Keratinocyte (primary cell): Measurements from ENCODE around the gene UTP4. TPM values are rescaled to one million over a fixed set of nuclear protein-coding genes. Genes with fewer than 3 reads are reported as not detected.
A peak's percentile ranks its signal among the peaks of the same experiment; 100 is the strongest.
"Not testable (repeated sequence)": the region's sequence is repeated elsewhere in the genome, so short reads cannot be mapped to it uniquely, and the experiment has no call there.

Source experiments
- DNase-seq: peaks from one replicate; pipeline ENCODE4 v3.0.0-alpha.2; 2011; ENCODE audit warnings: low read depth, missing footprints, low spot score
- FAIRE-seq: peaks from 2 replicates; lab custom pipeline; 2011; peaks lifted over from hg19 to GRCh38; lab: Jason Lieb, UNC
- H2AFZ ChIP-seq: 2 replicates; pipeline ENCODE4 v1.6.0; 2012; ENCODE audit warnings: low read length, control low read depth, inconsistent platforms; ENCODE audit not compliant: control insufficient read depth
- H3K27ac ChIP-seq: 2 replicates; pipeline ENCODE4 v1.5.1; 2011; ENCODE audit warnings: low read length; ENCODE audit not compliant: control insufficient read depth, insufficient read depth
- H3K27me3 ChIP-seq: 3 replicates; pipeline ENCODE4 v1.6.0; 2011; ENCODE audit warnings: low read length; ENCODE audit not compliant: control insufficient read depth, insufficient read depth; ENCODE audit errors: extremely low read depth
- H3K36me3 ChIP-seq, 2 experiments: 2 replicates in 1 of 2; 3 replicates in 1 of 2; pipeline ENCODE4 v1.5.1; 2011; ENCODE audit warnings: low read length in 2 of 2, mild to moderate bottlenecking in 1 of 2; ENCODE audit not compliant: control insufficient read depth in 2 of 2, insufficient read depth in 2 of 2; ENCODE audit errors: extremely low read depth in 1 of 2
- H3K4me1 ChIP-seq: 3 replicates; pipeline ENCODE4 v1.5.1; 2011; ENCODE audit warnings: low read length; ENCODE audit not compliant: control insufficient read depth, insufficient read depth; ENCODE audit errors: extremely low read depth
- H3K4me2 ChIP-seq: 3 replicates; pipeline ENCODE4 v1.6.0; 2011; ENCODE audit warnings: low read depth, low read length; ENCODE audit not compliant: control insufficient read depth, insufficient read depth; ENCODE audit errors: extremely low read depth
- H3K4me3 ChIP-seq, 3 experiments: fragments of 200-600 bp in 1 of 3; sonication (generic) in 1 of 3; 2 replicates in 2 of 3; 3 replicates in 1 of 3; pipeline ENCODE4 v1.5.1; 2011 to 2016; ENCODE audit warnings: low read length in 3 of 3, mild to moderate bottlenecking in 3 of 3, control low read depth in 2 of 3, inconsistent platforms in 1 of 3, low read depth in 1 of 3, mixed read lengths in 1 of 3, mixed run types in 1 of 3, moderate library complexity in 1 of 3; ENCODE audit not compliant: control insufficient read depth in 2 of 3, insufficient read depth in 2 of 3; ENCODE audit errors: extremely low read depth in 1 of 3
- H3K79me2 ChIP-seq: 2 replicates; pipeline ENCODE4 v1.6.0; 2012; ENCODE audit warnings: low read length; ENCODE audit not compliant: control insufficient read depth, insufficient read depth
- H3K9ac ChIP-seq: 3 replicates; pipeline ENCODE4 v1.6.0; 2011; ENCODE audit warnings: low read length; ENCODE audit not compliant: control insufficient read depth, insufficient read depth; ENCODE audit errors: extremely low read depth
- H3K9me1 ChIP-seq: 3 replicates; pipeline ENCODE4 v1.6.0; 2011; ENCODE audit warnings: low read length; ENCODE audit not compliant: control insufficient read depth, insufficient read depth; ENCODE audit errors: extremely low read depth
- H3K9me3 ChIP-seq: 2 replicates; pipeline ENCODE4 v1.5.1; 2012; ENCODE audit warnings: low read depth, low read length; ENCODE audit not compliant: control insufficient read depth
- H4K20me1 ChIP-seq: 3 replicates; pipeline ENCODE4 v1.6.0; 2011; ENCODE audit warnings: low read length; ENCODE audit not compliant: control insufficient read depth, insufficient read depth; ENCODE audit errors: extremely low read depth
- EZH2 ChIP-seq: IDR thresholded peaks from one replicate; pipeline ENCODE4 v1.6.1; 2012; ENCODE audit warnings: inconsistent platforms, mild to moderate bottlenecking, low read length, moderate library complexity
- dilution Hi-C: fragments of 300-500 bp; cut with MboI; formaldehyde crosslinking; loops from one replicate; pipeline ENCODE4 v1.7.0; 2020; ENCODE audit warnings: low sequenced_read_pairs; ENCODE audit not compliant: extremely low pct_ligation_motif_present
- polyA plus RNA-seq, 5 experiments: library from polyadenylated mRNA; depleted of rRNA in 3 of 5; stranded (reverse) in 3 of 5; stranded (forward) in 1 of 5; unstranded in 1 of 5; fragments of >200 nt; gene quantifications; 1 replicate in 1 of 5; 2 replicates in 3 of 5; 3 replicates in 1 of 5; pipeline versions ENCODE4 v1.2.1 to v1.2.3, GENCODE V29; 2011 to 2012; ENCODE audit warnings: missing spikeins in 2 of 5, low read depth in 1 of 5, low replicate concordance in 1 of 5
- TF ChIP-seq, protein P1 (sequence below), 3 experiments: IDR thresholded peaks in 1 of 3; conservative IDR thresholded peaks in 1 of 3; optimal IDR thresholded peaks in 1 of 3; 2 replicates in 2 of 3; 3 replicates in 1 of 3; pipeline versions ENCODE3 to v1.5.1; 2011; ENCODE audit warnings: low read length in 3 of 3, mild to moderate bottlenecking in 3 of 3, moderate library complexity in 2 of 3, control low read depth in 1 of 3, inconsistent platforms in 1 of 3; ENCODE audit not compliant: insufficient read depth in 2 of 3; ENCODE audit errors: extremely low read depth in 1 of 3

UTP4 gene
- polyA plus RNA-seq, 1 donor (not counting 4 experiments of a cell fraction or from before 2014, with no cell fraction given) = 106 TPM

DNA sequence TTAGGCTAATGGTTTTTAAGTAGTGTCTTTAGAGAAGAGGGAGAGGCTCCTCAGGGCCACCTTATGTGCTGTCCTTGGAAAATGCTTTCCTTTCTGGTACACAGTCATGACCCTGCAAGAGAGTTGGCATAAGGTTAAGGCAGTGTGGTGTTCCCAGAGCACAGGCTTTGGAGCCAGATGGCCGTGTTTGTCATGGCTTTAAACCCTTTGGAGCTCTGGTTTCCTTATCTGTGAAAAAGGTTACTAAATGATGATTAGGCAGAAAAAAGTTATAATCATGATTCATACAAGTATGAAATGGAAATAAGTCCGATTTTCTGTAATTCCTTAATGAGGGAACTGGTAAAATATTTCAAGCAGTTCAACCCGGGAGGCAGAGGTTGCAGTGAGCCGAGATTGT is 13.2 kb downstream of the UTP4 start:
- Histone ChIP-seq H2AFZ (no peak overlapping the region), H3K4me1 (no peaks in the 10 kb centered on the region), H3K36me3 (peaks cover 27 to 32% of the 10 kb centered on the region in 2 experiments), H3K79me2 (peaks cover 12% of the 10 kb centered on the region), H3K27ac (no peak overlapping the region), H3K4me2 (no peak overlapping the region), H3K9ac (no peak overlapping the region), H3K9me3 (no peaks in the 10 kb centered on the region), H3K4me3 (no peak overlapping the region), H4K20me1 (no peaks in the 10 kb centered on the region), H3K9me1 (no peaks in the 10 kb centered on the region), H3K27me3 (no peaks in the 10 kb centered on the region)
- FAIRE-seq (no peak), DNase-seq (no peak)
- TF ChIP-seq, protein P1, sequence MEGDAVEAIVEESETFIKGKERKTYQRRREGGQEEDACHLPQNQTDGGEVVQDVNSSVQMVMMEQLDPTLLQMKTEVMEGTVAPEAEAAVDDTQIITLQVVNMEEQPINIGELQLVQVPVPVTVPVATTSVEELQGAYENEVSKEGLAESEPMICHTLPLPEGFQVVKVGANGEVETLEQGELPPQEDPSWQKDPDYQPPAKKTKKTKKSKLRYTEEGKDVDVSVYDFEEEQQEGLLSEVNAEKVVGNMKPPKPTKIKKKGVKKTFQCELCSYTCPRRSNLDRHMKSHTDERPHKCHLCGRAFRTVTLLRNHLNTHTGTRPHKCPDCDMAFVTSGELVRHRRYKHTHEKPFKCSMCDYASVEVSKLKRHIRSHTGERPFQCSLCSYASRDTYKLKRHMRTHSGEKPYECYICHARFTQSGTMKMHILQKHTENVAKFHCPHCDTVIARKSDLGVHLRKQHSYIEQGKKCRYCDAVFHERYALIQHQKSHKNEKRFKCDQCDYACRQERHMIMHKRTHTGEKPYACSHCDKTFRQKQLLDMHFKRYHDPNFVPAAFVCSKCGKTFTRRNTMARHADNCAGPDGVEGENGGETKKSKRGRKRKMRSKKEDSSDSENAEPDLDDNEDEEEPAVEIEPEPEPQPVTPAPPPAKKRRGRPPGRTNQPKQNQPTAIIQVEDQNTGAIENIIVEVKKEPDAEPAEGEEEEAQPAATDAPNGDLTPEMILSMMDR (optimal IDR thresholded peaks at IDR 0.05 in 1 of 3, IDR thresholded peaks at IDR 0.05 in 1 of 3, conservative IDR thresholded peaks at IDR 0.05 in 1 of 3; ENCODE audit: extremely low read depth in 1 of 3, insufficient read depth in 2 of 3, low read length in 3 of 3) = no peak
- TF ChIP-seq EZH2 = no peak
- dilution Hi-C loops = no loop called here

DNA sequence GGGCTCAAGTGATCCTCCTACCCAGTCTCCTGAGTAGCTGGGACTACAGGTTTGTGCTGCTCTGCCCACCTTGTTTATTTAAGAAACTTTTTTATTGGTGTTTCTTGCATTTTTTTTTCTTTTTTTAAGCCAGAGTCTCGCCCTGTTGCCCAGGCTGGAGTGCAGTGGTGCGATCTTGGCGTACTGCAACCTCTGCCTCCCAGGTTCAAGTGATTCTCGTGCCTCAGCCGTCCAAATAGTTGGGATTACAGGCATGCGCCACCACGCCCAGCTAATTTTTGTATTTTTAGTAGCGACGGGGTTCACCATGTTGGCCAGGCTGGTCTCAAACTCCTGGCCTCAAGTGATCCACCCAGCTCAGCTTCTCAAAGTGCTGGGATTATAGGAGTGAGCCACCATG is 17.2 kb downstream of the UTP4 start:
- H4K20me1 ChIP-seq, H3K27me3 ChIP-seq, DNase-seq, H3K4me2 ChIP-seq, H3K27ac ChIP-seq, H3K4me1 ChIP-seq, H2AFZ ChIP-seq, H3K4me3 ChIP-seq, H3K9ac ChIP-seq, H3K9me3 ChIP-seq, FAIRE-seq, dilution Hi-C loops, H3K9me1 ChIP-seq: not testable (repeated sequence)
- Histone ChIP-seq H3K36me3 (peaks cover 21 to 35% of the 10 kb centered on the region in 2 experiments), H3K79me2 (peaks cover 11% of the 10 kb centered on the region)

DNA sequence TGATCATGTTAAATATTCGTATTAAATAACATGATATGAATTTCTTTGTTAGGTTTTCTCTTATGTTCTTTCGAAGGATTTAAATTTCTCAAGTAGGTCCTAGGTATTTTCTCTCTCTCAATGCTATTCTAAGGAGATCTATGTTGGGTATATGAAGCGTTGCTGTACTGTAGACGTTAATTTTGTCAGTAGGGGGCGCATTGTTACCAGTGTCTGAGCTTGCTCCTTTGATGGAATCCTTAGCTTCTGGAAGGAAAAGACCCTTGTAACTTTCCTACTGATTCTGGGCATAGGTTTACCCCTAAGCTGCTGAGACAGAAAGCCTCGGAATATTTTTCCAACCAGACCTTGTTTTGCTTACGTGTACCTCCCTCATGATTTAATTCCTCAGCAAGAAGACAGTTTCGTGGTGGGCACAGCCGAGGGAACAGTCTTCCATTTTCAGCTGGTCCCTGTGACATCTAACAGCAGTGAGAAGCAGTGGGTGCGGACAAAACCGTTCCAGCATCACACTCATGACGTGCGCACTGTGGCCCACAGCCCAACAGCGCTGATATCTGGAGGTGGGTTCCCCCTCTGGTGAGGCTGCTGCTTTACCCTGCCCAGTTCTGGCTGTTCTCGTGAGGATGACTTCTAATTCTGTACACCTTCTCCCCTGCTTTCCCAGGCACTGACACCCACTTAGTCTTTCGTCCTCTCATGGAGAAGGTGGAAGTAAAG is 17.9 kb downstream of the UTP4 start:
- Histone ChIP-seq H3K36me3 (peaks cover 21 to 35% of the 10 kb centered on the region in 2 experiments), H3K4me1 (no peaks in the 10 kb centered on the region)
- DNase-seq = no peak

More for the DNA sequence above, 17.9 kb downstream of the UTP4 start:
- Histone ChIP-seq H2AFZ (no peak overlapping the region), H3K9ac (no peak overlapping the region), H3K27ac (no peak overlapping the region), H3K9me1 (no peaks in the 10 kb centered on the region), H3K4me2 (no peak overlapping the region), H3K4me3 (no peak overlapping the region), H4K20me1 (no peaks in the 10 kb centered on the region), H3K79me2 (peaks cover 11% of the 10 kb centered on the region), H3K27me3 (no peaks in the 10 kb centered on the region), H3K9me3 (no peaks in the 10 kb centered on the region)
- TF ChIP-seq EZH2 = no peak
- TF ChIP-seq, protein P1 (optimal IDR thresholded peaks at IDR 0.05 in 1 of 3, IDR thresholded peaks at IDR 0.05 in 1 of 3, conservative IDR thresholded peaks at IDR 0.05 in 1 of 3; ENCODE audit: extremely low read depth in 1 of 3, insufficient read depth in 2 of 3, low read length in 3 of 3) = peak; percentile 55 to 67 (median 59)
- FAIRE-seq = peak; percentile 56
- dilution Hi-C loops = no loop called here
